Activated CD8-positive, alpha-beta T cell treated with anti-CD3 and anti-CD28 coated beads for 36 hours (primary cell): ENCODE results near the gene ROR2. TPM values are rescaled to one million over a fixed set of nuclear protein-coding genes. Genes with fewer than 3 reads are reported as not detected.

Experiments
- ATAC-seq: fragments of 200-7000 bp; cut with Tn5 transposase; one replicate; pipeline ENCODE4 v1.10.0; 2021; ENCODE audit warnings: mild to moderate bottlenecking, moderate library complexity
- CTCF ChIA-PET: fragments of 350-600 bp; sonication (Branson Sonifier 250); formaldehyde crosslinking; loops from one replicate; lab custom pipeline; 2021; ENCODE audit warnings: antibody characterized with exemption; lab: Charles Lee
- POLR2A ChIA-PET: fragments of 350-600 bp; sonication (Branson Sonifier 250); formaldehyde crosslinking; loops from one replicate; lab custom pipeline; 2021; ENCODE audit warnings: antibody characterized with exemption; lab: Charles Lee
- DNase-seq: peaks from one replicate; pipeline ENCODE4 v3.0.0-alpha.2; 2020
- H3K27ac Mint-ChIP-seq: one replicate; pipeline ENCODE4 v1.8.0; 2021; ENCODE audit warnings: mild to moderate bottlenecking, mixed read lengths
- H3K27me3 Mint-ChIP-seq: one replicate; pipeline ENCODE4 v1.8.0; 2021; ENCODE audit warnings: mixed read lengths
- H3K36me3 Mint-ChIP-seq: one replicate; pipeline ENCODE4 v1.8.0; 2021; ENCODE audit warnings: low read depth, mixed read lengths
- H3K4me1 Mint-ChIP-seq: one replicate; pipeline ENCODE4 v1.8.0; 2021; ENCODE audit warnings: low read depth, mixed read lengths
- H3K4me3 Mint-ChIP-seq: one replicate; pipeline ENCODE4 v1.8.0; 2021; ENCODE audit warnings: mild to moderate bottlenecking, moderate library complexity, mixed read lengths
- H3K9me3 Mint-ChIP-seq: one replicate; pipeline ENCODE4 v1.8.0; 2021; ENCODE audit warnings: mixed read lengths
- intact Hi-C: fragments of 100-400 bp; cut with micrococcal nuclease; formaldehyde crosslinking; loops from one replicate; pipeline ENCODE4 v1.10.0; 2022
- total RNA-seq, 2 experiments: library from RNA; stranded (reverse); gene quantifications; one replicate each; pipeline ENCODE4 v1.2.3, GENCODE V29; 2021
- TF ChIP-seq, protein P1 (sequence below): fragments of 200-600 bp; IDR thresholded peaks from one replicate; pipeline ENCODE4 v1.8.0; 2022; ENCODE audit warnings: antibody characterized with exemption, mild to moderate bottlenecking

ROR2 gene
- total RNA-seq, 2 experiments from 2014 or later, result not detected

GRCh38 chr9:91905991-91906469, 44.0 kb downstream of the ROR2 start:
- no peaks in the 10 kb centered on the region for H3K36me3 Mint-ChIP-seq
- ATAC-seq, result peak; percentile 90
- H3K4me3 Mint-ChIP-seq, result no peak overlapping the region
- intact Hi-C loops, result no loop called here
- CTCF ChIA-PET, result interaction anchor here (1.9 to 2.3 kb wide), 2 partner anchors 44 to 147 kb away, joined by 5 to 8 read pairs; partner anchors contain the start of gene ROR2
- peaks cover 10% of the 10 kb centered on the region for H3K4me1 Mint-ChIP-seq
- POLR2A ChIA-PET, result no interaction called here
- DNase-seq, result peak; percentile 71
- no peaks in the 10 kb centered on the region for H3K27me3 Mint-ChIP-seq
- H3K27ac Mint-ChIP-seq, result no peak overlapping the region
- no peaks in the 10 kb centered on the region for H3K9me3 Mint-ChIP-seq
- TF ChIP-seq, protein P1, sequence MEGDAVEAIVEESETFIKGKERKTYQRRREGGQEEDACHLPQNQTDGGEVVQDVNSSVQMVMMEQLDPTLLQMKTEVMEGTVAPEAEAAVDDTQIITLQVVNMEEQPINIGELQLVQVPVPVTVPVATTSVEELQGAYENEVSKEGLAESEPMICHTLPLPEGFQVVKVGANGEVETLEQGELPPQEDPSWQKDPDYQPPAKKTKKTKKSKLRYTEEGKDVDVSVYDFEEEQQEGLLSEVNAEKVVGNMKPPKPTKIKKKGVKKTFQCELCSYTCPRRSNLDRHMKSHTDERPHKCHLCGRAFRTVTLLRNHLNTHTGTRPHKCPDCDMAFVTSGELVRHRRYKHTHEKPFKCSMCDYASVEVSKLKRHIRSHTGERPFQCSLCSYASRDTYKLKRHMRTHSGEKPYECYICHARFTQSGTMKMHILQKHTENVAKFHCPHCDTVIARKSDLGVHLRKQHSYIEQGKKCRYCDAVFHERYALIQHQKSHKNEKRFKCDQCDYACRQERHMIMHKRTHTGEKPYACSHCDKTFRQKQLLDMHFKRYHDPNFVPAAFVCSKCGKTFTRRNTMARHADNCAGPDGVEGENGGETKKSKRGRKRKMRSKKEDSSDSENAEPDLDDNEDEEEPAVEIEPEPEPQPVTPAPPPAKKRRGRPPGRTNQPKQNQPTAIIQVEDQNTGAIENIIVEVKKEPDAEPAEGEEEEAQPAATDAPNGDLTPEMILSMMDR, result no peak

GRCh38 chr9:91905237-91905650, 44.8 kb downstream of the ROR2 start:
- ChIA-PET CTCF (interaction anchor here (1.9 kb wide), 1 partner anchor 147 kb away, joined by 5 read pairs; no protein-coding TSS in a partner anchor), POLR2A (no interaction called here)
- Mint-ChIP-seq H3K9me3 (no peaks in the 10 kb centered on the region), H3K4me3 (no peak overlapping the region), H3K27ac (no peak overlapping the region), H3K27me3 (no peaks in the 10 kb centered on the region), H3K4me1 (peaks cover 10% of the 10 kb centered on the region), H3K36me3 (no peaks in the 10 kb centered on the region)
- TF ChIP-seq, protein P1, result no peak
- no peak for DNase-seq
- ATAC-seq, result no peak
- intact Hi-C loops, result no loop called here

DNA sequence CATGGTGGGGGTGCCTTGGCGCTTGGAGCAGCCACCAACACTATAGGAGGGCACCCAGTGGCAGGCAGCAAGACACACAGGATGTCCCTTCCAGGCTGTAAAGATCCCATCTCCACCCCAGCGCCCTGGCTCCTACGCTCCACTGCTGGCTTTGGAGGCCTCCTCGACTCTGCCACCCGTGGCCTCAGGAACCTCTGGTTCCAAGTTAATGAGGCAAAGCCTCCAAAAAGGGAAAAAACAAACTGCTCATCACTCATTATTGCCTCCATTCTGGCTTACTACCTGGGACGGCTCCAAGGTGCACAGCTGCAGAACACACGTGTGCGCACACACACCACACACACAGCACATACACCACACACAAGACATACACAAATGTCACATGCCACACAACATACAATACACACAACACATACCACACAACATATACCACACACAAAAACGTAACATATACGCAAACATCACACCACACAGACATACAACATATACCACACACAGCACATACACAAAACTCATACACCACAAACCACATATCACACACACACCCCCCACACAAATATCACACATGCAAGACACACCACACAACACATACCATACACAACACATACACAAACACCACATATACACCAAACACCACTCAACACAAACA, 45.3 kb downstream of the ROR2 start:
- DNase-seq (no peak), ATAC-seq (no peak)
- peaks cover 10% of the 10 kb centered on the region for H3K4me1 Mint-ChIP-seq
- intact Hi-C loops, result no loop called here
- H3K9me3 Mint-ChIP-seq, result no peaks in the 10 kb centered on the region
- no peaks in the 10 kb centered on the region for H3K27me3 Mint-ChIP-seq
- CTCF ChIA-PET, result no interaction called here
- no peaks in the 10 kb centered on the region for H3K36me3 Mint-ChIP-seq
- TF ChIP-seq, protein P1, result no peak
- no peak overlapping the region for H3K27ac Mint-ChIP-seq
- POLR2A ChIA-PET, result no interaction called here
- H3K4me3 Mint-ChIP-seq, result no peak overlapping the region

DNA sequence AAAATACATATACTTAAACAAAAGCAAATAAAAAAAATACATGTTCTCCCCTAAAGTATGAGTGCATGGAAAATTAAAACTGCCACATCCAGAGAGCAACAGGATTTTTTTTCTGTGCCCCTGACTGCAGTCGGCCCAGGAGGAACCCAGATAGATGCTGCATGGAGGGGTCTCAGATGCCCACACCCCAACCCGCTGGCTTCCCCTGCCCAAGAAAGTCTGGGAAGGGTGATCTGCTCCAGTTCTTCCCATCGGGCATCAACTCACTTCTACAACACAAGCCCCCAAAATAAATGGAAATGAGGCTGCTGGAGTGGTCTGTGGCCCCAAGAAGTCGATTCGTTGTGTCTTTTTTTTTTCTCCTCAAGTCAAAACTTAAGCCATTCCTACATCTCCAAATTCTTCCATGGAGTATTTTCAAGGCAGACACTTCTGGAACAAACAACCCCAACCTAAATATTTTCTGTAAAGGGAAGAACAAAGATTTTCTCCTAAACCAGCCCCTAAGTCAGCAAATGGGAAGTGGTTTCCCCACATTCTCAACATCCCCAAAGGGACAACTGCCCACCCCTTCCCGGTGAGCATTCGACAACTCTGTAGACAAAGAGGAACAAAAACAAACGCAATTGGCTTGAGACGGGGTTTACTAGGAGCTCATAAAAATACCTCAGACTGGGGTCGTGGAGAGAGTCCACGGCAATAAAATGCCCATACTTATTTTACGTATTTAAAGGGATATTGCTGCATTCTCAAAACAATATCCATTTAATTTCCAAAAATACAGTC, 46.7 kb downstream of the ROR2 start:
- Mint-ChIP-seq H3K9me3 (no peaks in the 10 kb centered on the region), H3K27ac (no peak overlapping the region), H3K27me3 (no peaks in the 10 kb centered on the region), H3K4me1 (peaks cover 10% of the 10 kb centered on the region), H3K4me3 (no peak overlapping the region), H3K36me3 (no peaks in the 10 kb centered on the region)
- ATAC-seq (no peak), DNase-seq (no peak)
- ChIA-PET POLR2A (interaction anchor here (0.6 kb wide), 1 partner anchor 100 kb away, joined by 3 read pairs; no protein-coding TSS in a partner anchor), CTCF (no interaction called here)
- intact Hi-C loops, result no loop called here
- TF ChIP-seq, protein P1, result no peak
